Mesenchymal stem cell (in vitro differentiated cells and primary cell): ENCODE results near the gene SPON2.

Experiments used
- DNase-seq: peaks from one replicate; pipeline ENCODE4 v3.0.0-alpha.2; 2013
- H2AFZ ChIP-seq: one replicate; pipeline ENCODE4 v1.6.1; 2013; ENCODE audit warnings: low read depth, mild to moderate bottlenecking, control low read depth, inconsistent platforms, low read length, moderate library complexity
- H2AK5ac ChIP-seq: 2 replicates; pipeline ENCODE4 v1.6.1; 2013; ENCODE audit warnings: low read length, moderate library complexity, mild to moderate bottlenecking, inconsistent platforms; ENCODE audit not compliant: severe bottlenecking
- H2BK120ac ChIP-seq: one replicate; pipeline ENCODE4 v1.6.1; 2013; ENCODE audit warnings: low read depth, mild to moderate bottlenecking, inconsistent platforms, low read length, moderate library complexity
- H2BK12ac ChIP-seq, 2 experiments: one replicate each; pipeline ENCODE4 v1.6.1; 2013; ENCODE audit warnings: inconsistent platforms in 2 of 2, low read length in 2 of 2, mild to moderate bottlenecking in 2 of 2, moderate library complexity in 2 of 2, control low read depth in 1 of 2
- H2BK15ac ChIP-seq: one replicate; pipeline ENCODE4 v1.6.1; 2013; ENCODE audit warnings: mild to moderate bottlenecking, low read depth, inconsistent platforms; ENCODE audit not compliant: poor library complexity, severe bottlenecking
- H2BK5ac ChIP-seq: 2 replicates; pipeline ENCODE4 v1.6.1; 2013; ENCODE audit warnings: low read depth, mild to moderate bottlenecking, low read length, control low read depth, inconsistent platforms; ENCODE audit not compliant: poor library complexity, severe bottlenecking
- H3K14ac ChIP-seq, 2 experiments: one replicate each; pipeline ENCODE4 v1.6.1; 2013; ENCODE audit warnings: inconsistent platforms in 2 of 2, low read length in 2 of 2, control low read depth in 1 of 2, mild to moderate bottlenecking in 1 of 2, moderate library complexity in 1 of 2
- H3K18ac ChIP-seq, 2 experiments: one replicate each; pipeline ENCODE4 v1.6.1; 2013; ENCODE audit warnings: inconsistent platforms in 2 of 2, low read length in 2 of 2, control low read depth in 1 of 2, low read depth in 1 of 2, mild to moderate bottlenecking in 1 of 2
- H3K23ac ChIP-seq, 2 experiments: one replicate each; pipeline ENCODE4 v1.6.1; 2013; ENCODE audit warnings: inconsistent platforms in 2 of 2, low read length in 2 of 2, mild to moderate bottlenecking in 2 of 2, moderate library complexity in 2 of 2, control low read depth in 1 of 2
- H3K27ac ChIP-seq: 2 replicates; pipeline ENCODE4 v1.5.1; 2013; ENCODE audit warnings: mild to moderate bottlenecking, moderate library complexity, low read length, control low read depth, inconsistent platforms; ENCODE audit not compliant: poor library complexity, severe bottlenecking
- H3K27me3 ChIP-seq, 2 experiments: 2 replicates each; pipeline versions ENCODE4 v1.6.1 to v1.7.0; 2013; ENCODE audit warnings: low read length in 2 of 2, mild to moderate bottlenecking in 2 of 2, moderate library complexity in 2 of 2, control low read depth in 1 of 2, inconsistent platforms in 1 of 2; ENCODE audit not compliant: control insufficient read depth in 1 of 2, insufficient read depth in 1 of 2
- H3K36me3 ChIP-seq, 2 experiments: 2 replicates each; pipeline versions ENCODE4 v1.6.1 to v1.7.0; 2013; ENCODE audit warnings: low read length in 2 of 2, control low read depth in 1 of 2, inconsistent platforms in 1 of 2, low read depth in 1 of 2, mild to moderate bottlenecking in 1 of 2; ENCODE audit not compliant: insufficient read depth in 2 of 2, control insufficient read depth in 1 of 2
- H3K4ac ChIP-seq, 2 experiments: one replicate each; pipeline ENCODE4 v1.6.1; 2013; ENCODE audit warnings: inconsistent platforms in 2 of 2, low read length in 2 of 2, mild to moderate bottlenecking in 2 of 2, moderate library complexity in 2 of 2, control low read depth in 1 of 2, low read depth in 1 of 2
- H3K4me1 ChIP-seq: 2 replicates; pipeline ENCODE4 v1.6.1; 2013; ENCODE audit warnings: low read depth, low read length, control low read depth; ENCODE audit not compliant: control insufficient read depth, insufficient read depth
- H3K4me2 ChIP-seq: 2 replicates; pipeline ENCODE4 v1.6.1; 2013; ENCODE audit warnings: low read length, mild to moderate bottlenecking, inconsistent platforms; ENCODE audit not compliant: poor library complexity, severe bottlenecking
- H3K4me3 ChIP-seq, 2 experiments: 2 replicates each; pipeline versions ENCODE4 v1.5.1 to v1.7.0; 2013; ENCODE audit warnings: low read length in 2 of 2, mild to moderate bottlenecking in 2 of 2, control low read depth in 1 of 2, low read depth in 1 of 2; ENCODE audit not compliant: insufficient read depth in 1 of 2
- H3K79me1 ChIP-seq: replicated peaks from 2 replicates; pipeline ENCODE4 v1.6.1; 2013; ENCODE audit warnings: mild to moderate bottlenecking, control low read depth, low read length, inconsistent platforms; ENCODE audit not compliant: poor library complexity, severe bottlenecking
- H3K9ac ChIP-seq: 2 replicates; pipeline ENCODE4 v1.7.0; 2013; ENCODE audit warnings: mild to moderate bottlenecking, low read length, moderate library complexity
- H3K9me3 ChIP-seq: 2 replicates; pipeline ENCODE4 v1.7.0; 2013; ENCODE audit warnings: mild to moderate bottlenecking, low read length; ENCODE audit not compliant: control insufficient read depth
- H4K8ac ChIP-seq: one replicate; pipeline ENCODE4 v1.6.1; 2013; ENCODE audit warnings: inconsistent platforms, mild to moderate bottlenecking, low read length, moderate library complexity
- H4K91ac ChIP-seq: one replicate; pipeline ENCODE4 v1.6.1; 2013; ENCODE audit warnings: mild to moderate bottlenecking, low read length, inconsistent platforms
- WGBS: methylation state at CpG from one replicate; pipeline ENCODE4 v1.1.7; 2013; ENCODE audit warnings: mixed read lengths; 5-methylcytosine and 5-hydroxymethylcytosine counted together

SPON2 gene

GRCh38 chr4:1164040-1164439 is 8.3 kb downstream of the SPON2 start:
- WGBS, result 100% methylated on average over 3 of the region's 4 CpGs
- Histone ChIP-seq H3K79me1 (peaks cover 8% of the 10 kb centered on the region), H4K8ac (no peak overlapping the region), H3K4me3 (no peak overlapping the region), H3K4me2 (no peak overlapping the region), H3K23ac (no peak overlapping the region), H4K91ac (no peak overlapping the region), H3K27me3 (peaks cover 0 to 3% of the 10 kb centered on the region in 2 experiments), H2AK5ac (no peak overlapping the region), H2BK120ac (no peak overlapping the region), H3K9me3 (peaks cover 3% of the 10 kb centered on the region), H2AFZ (no peak overlapping the region), H3K14ac (no peak overlapping the region), H2BK12ac (no peak overlapping the region), H3K4me1 (peaks cover 23% of the 10 kb centered on the region), H3K36me3 (peaks cover 17 to 35% of the 10 kb centered on the region in 2 experiments), H3K9ac (no peak overlapping the region), H3K18ac (no peak overlapping the region), H3K27ac (no peak overlapping the region), H2BK15ac (no peak overlapping the region), H2BK5ac (no peak overlapping the region), H3K4ac (no peak overlapping the region)
- no peak for DNase-seq

DNA sequence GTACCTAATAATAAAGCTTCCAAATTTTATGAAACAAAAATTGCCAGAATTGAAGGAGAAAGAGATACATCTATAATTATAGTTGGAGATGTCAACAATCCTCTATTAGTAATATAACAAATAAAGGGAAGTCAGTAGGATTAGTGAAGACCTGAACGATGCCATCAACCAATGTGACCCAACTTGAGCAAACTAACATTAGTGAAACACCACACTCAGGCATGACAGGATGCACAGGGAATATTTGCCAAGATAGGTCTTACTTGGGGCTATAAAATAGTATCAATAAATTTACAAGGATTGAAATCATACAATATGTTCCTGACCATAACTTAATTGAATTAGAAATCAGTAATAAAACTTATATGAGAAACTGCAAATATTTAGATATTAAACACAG is 12.0 kb downstream of the SPON2 start:
- H3K79me1 ChIP-seq, result peaks cover under 1% of the 10 kb centered on the region
- no peak overlapping the region for H4K8ac ChIP-seq
- no peak overlapping the region for H2AFZ ChIP-seq
- H3K9me3 ChIP-seq, result peaks cover 27% of the 10 kb centered on the region
- no peak overlapping the region for H2BK15ac ChIP-seq
- no peaks in the 10 kb centered on the region for H3K4me1 ChIP-seq
- no peak overlapping the region for H2AK5ac ChIP-seq
- no peak overlapping the region for H2BK5ac ChIP-seq
- no peak overlapping the region for H3K9ac ChIP-seq
- no peak for DNase-seq
- peaks cover 0 to 9% of the 10 kb centered on the region in 2 experiments for H3K36me3 ChIP-seq
- no peak overlapping the region for H2BK120ac ChIP-seq
- no peak overlapping the region for H3K4me2 ChIP-seq
- no peak overlapping the region for H3K4me3 ChIP-seq
- peaks cover 0 to 14% of the 10 kb centered on the region in 2 experiments for H3K27me3 ChIP-seq
- no peak overlapping the region for H4K91ac ChIP-seq
- H3K14ac ChIP-seq, result no peak overlapping the region
- H3K27ac ChIP-seq, result no peak overlapping the region
- no peak overlapping the region for H3K23ac ChIP-seq
- WGBS, result no CpG with 5 or more reads among the region's 1 CpG
- H2BK12ac ChIP-seq, result no peak overlapping the region
- no peak overlapping the region for H3K4ac ChIP-seq
- no peak overlapping the region for H3K18ac ChIP-seq

GRCh38 chr4:1156069-1156468 is 16.3 kb downstream of the SPON2 start:
- Histone ChIP-seq H2BK12ac (no peak overlapping the region), H2AK5ac (no peak overlapping the region), H3K14ac (no peak overlapping the region), H3K9ac (no peak overlapping the region), H2BK5ac (no peak overlapping the region), H2AFZ (peak overlapping the region; percentile 23), H3K36me3 (peaks cover 0 to 9% of the 10 kb centered on the region in 2 experiments), H3K27me3 (peaks cover 2 to 28% of the 10 kb centered on the region in 2 experiments), H3K18ac (no peak overlapping the region), H4K91ac (no peak overlapping the region), H3K4ac (no peak overlapping the region), H3K23ac (no peak overlapping the region), H3K4me1 (no peaks in the 10 kb centered on the region), H3K27ac (no peak overlapping the region), H4K8ac (no peak overlapping the region), H2BK15ac (no peak overlapping the region), H2BK120ac (no peak overlapping the region), H3K9me3 (peaks cover 27% of the 10 kb centered on the region), H3K4me3 (no peak overlapping the region), H3K79me1 (no peaks in the 10 kb centered on the region), H3K4me2 (no peak overlapping the region)
- 79% methylated on average over 8 of the region's 8 CpGs for WGBS
- DNase-seq, result peak; percentile 6

- Histone ChIP-seq H3K4ac (no peak overlapping the region), H3K18ac (no peak overlapping the region), H3K36me3 (peaks cover 0 to 11% of the 10 kb centered on the region in 2 experiments), H3K4me2 (no peak overlapping the region), H3K79me1 (no peaks in the 10 kb centered on the region), H2BK12ac (no peak overlapping the region), H2AK5ac (no peak overlapping the region), H3K27me3 (peaks cover 6 to 34% of the 10 kb centered on the region in 2 experiments), H2AFZ (no peak overlapping the region), H2BK5ac (no peak overlapping the region), H3K4me1 (no peaks in the 10 kb centered on the region), H3K9me3 (peaks cover 32% of the 10 kb centered on the region), H3K14ac (no peak overlapping the region), H4K91ac (no peak overlapping the region), H3K4me3 (no peak overlapping the region), H3K23ac (no peak overlapping the region), H3K27ac (no peak overlapping the region), H2BK15ac (no peak overlapping the region), H2BK120ac (no peak overlapping the region), H4K8ac (no peak overlapping the region), H3K9ac (no peak overlapping the region)
- no peak for DNase-seq
- 85% methylated on average over 3 of the region's 3 CpGs for WGBS
Measured at GRCh38 chr4:1155314-1155713, 17.1 kb downstream of the SPON2 start.
